HG03558 (cell line): ENCODE measurements around the gene KLHL12.
"Not testable (repeated sequence)": the region's sequence is repeated elsewhere in the genome, so short reads cannot be mapped to it uniquely, and the experiment has no call there.

Experiments
- ATAC-seq: cut with Tn5 transposase; IDR thresholded peaks from one replicate; pipeline ENCODE4 v1.9.1; 2021; ENCODE audit warnings: moderate number of reproducible peaks; ENCODE audit not compliant: unreplicated experiment; ENCODE audit errors: extremely low read depth

The KLHL12 gene

GRCh38 chr1:202952099-202952498, 25.1 kb upstream of the KLHL12 start:
- ATAC-seq, result no peak

- no peak for ATAC-seq
These were observed 24.4 kb upstream of the KLHL12 start for GRCh38 chr1:202951437-202951836.

GRCh38 chr1:202945483-202945882, 18.4 kb upstream of the KLHL12 start:
- no peak for ATAC-seq

- ATAC-seq, result no peak
These were observed 17.4 kb upstream of the KLHL12 start for GRCh38 chr1:202944438-202944921.

GRCh38 chr1:202942426-202942825, 15.4 kb upstream of the KLHL12 start:
- ATAC-seq, result no peak

- no peak for ATAC-seq
These were observed 14.3 kb upstream of the KLHL12 start for GRCh38 chr1:202941372-202941771.

- no peak for ATAC-seq
These were observed 13.5 kb upstream of the KLHL12 start for GRCh38 chr1:202940561-202940960.

GRCh38 chr1:202938287-202938925, 11.4 kb upstream of the KLHL12 start:
- ATAC-seq, result no peak

GRCh38 chr1:202936409-202936808, 9.4 kb upstream of the KLHL12 start:
- not testable (repeated sequence) for ATAC-seq

- no peak for ATAC-seq
These were observed 8.8 kb upstream of the KLHL12 start for GRCh38 chr1:202935844-202936243.

GRCh38 chr1:202934755-202935154, 7.7 kb upstream of the KLHL12 start:
- ATAC-seq, result no peak

GRCh38 chr1:202932476-202932875, 5.4 kb upstream of the KLHL12 start:
- no peak for ATAC-seq

- ATAC-seq, result no peak
These were observed 3.5 kb downstream of the KLHL12 start for GRCh38 chr1:202923533-202923932.

GRCh38 chr1:202919615-202920014, 7.4 kb downstream of the KLHL12 start:
- no peak for ATAC-seq

GRCh38 chr1:202915146-202915545, 11.9 kb downstream of the KLHL12 start:
- ATAC-seq, result no peak

GRCh38 chr1:202912476-202912875, 14.6 kb downstream of the KLHL12 start:
- not testable (repeated sequence) for ATAC-seq

GRCh38 chr1:202909494-202909893, 17.5 kb downstream of the KLHL12 start:
- ATAC-seq, result no peak

GRCh38 chr1:202908998-202909397, 18.0 kb downstream of the KLHL12 start:
- ATAC-seq, result no peak

- no peak for ATAC-seq
These were observed 21.7 kb downstream of the KLHL12 start for GRCh38 chr1:202905331-202905730.

GRCh38 chr1:202903808-202904207, 23.2 kb downstream of the KLHL12 start:
- not testable (repeated sequence) for ATAC-seq

GRCh38 chr1:202901555-202901954, 25.5 kb downstream of the KLHL12 start:
- no peak for ATAC-seq

GRCh38 chr1:202892501-202892900, 34.5 kb downstream of the KLHL12 start:
- no peak for ATAC-seq
